Measurements from ENCODE around the gene ABHD8. TPM values are rescaled to one million over a fixed set of nuclear protein-coding genes. Genes with fewer than 3 reads are reported as not detected.

ABHD8 gene
- total and polyA plus RNA-seq, 2 donors (not counting 1 experiment from before 2014, with no cell fraction given): 5.2 to 7.2 TPM

GRCh38 chr19:17352608-17353280 is 49.5 kb upstream of the ABHD8 start:
- WGBS (ENCODE audit: insufficient coverage): 71% methylated on average over 11 of the region's 14 CpGs
- Histone ChIP-seq H3K36me3 (replicated peaks in 1 of 2; ENCODE audit: control extremely low read depth in 1 of 2, control insufficient read depth in 1 of 2, extremely low read depth in 1 of 2, insufficient read depth in 2 of 2, low read length in 1 of 2) (no peaks in the 10 kb centered on the region), H3K4me3 (ENCODE audit: control extremely low read depth in 1 of 5, extremely low read depth in 1 of 5, insufficient read depth in 1 of 5, low read depth in 2 of 5, low read length in 4 of 5) (no peak overlapping the region), H3K9me3 (ENCODE audit: control extremely low read depth in 1 of 3, control insufficient read depth in 2 of 3, insufficient read depth in 1 of 3, low read length in 2 of 3) (no peaks in the 10 kb centered on the region), H3K27ac (ENCODE audit: low read length in 2 of 2) (no peak overlapping the region), H2AFZ (ENCODE audit: insufficient read depth, low read depth, low read length, poor library complexity, severe bottlenecking) (no peak overlapping the region), H3K4me2 (replicated peaks; ENCODE audit: low read depth, low read length, poor library complexity, severe bottlenecking) (no peak overlapping the region), H4K20me1 (ENCODE audit: control insufficient read depth, insufficient read depth, low read length, poor library complexity, severe bottlenecking) (no peaks in the 10 kb centered on the region), H3K79me2 (ENCODE audit: control insufficient read depth, insufficient read depth, low read length) (no peaks in the 10 kb centered on the region), H3K4me1 (ENCODE audit: control insufficient read depth in 2 of 2, insufficient read depth in 2 of 2, low read length in 2 of 2) (no peaks in the 10 kb centered on the region), H3K27me3 (replicated peaks in 1 of 4; ENCODE audit: control extremely low read depth in 1 of 4, control insufficient read depth in 3 of 4, insufficient read depth in 4 of 4, low read length in 3 of 4) (peaks cover 0 to 38% (median 14%) of the 10 kb centered on the region in 4 experiments), H3K9ac (ENCODE audit: low read length) (no peak overlapping the region)
- Mint-ChIP-seq H3K4me3 (no peak overlapping the region), H3K27ac (peak overlapping the region; percentile 15), H3K9me3 (ENCODE audit: insufficient read depth) (no peaks in the 10 kb centered on the region), H3K4me1 (no peaks in the 10 kb centered on the region), H3K27me3 (peaks cover 39% of the 10 kb centered on the region)
- CTCF ChIA-PET: no interaction called here
- intact Hi-C loops (cut with micrococcal nuclease): no loop called here
- POLR2A ChIA-PET: no interaction called here
- DNase-seq (no peak), ATAC-seq (ENCODE audit: low read depth) (no peak)
- TF ChIP-seq EZH2 (IDR thresholded peaks at IDR 0.05; ENCODE audit: borderline replicate concordance, insufficient read depth, low read depth, low read length, poor library complexity, severe bottlenecking): no peak
- no peak for TF ChIP-seq CTCF (IDR thresholded peaks at IDR 0.05)

- Mint-ChIP-seq H3K4me1 (no peaks in the 10 kb centered on the region), H3K4me3 (no peak overlapping the region), H3K9me3 (ENCODE audit: insufficient read depth) (no peaks in the 10 kb centered on the region), H3K27ac (no peak overlapping the region), H3K27me3 (peaks cover 42% of the 10 kb centered on the region)
- WGBS (ENCODE audit: insufficient coverage): 93% methylated on average over 42 of the region's 45 CpGs
- Histone ChIP-seq H3K4me1 (ENCODE audit: control insufficient read depth in 2 of 2, insufficient read depth in 2 of 2, low read length in 2 of 2) (no peaks in the 10 kb centered on the region), H3K36me3 (replicated peaks in 1 of 2; ENCODE audit: control extremely low read depth in 1 of 2, control insufficient read depth in 1 of 2, extremely low read depth in 1 of 2, insufficient read depth in 2 of 2, low read length in 1 of 2) (no peaks in the 10 kb centered on the region), H3K79me2 (ENCODE audit: control insufficient read depth, insufficient read depth, low read length) (no peaks in the 10 kb centered on the region), H2AFZ (ENCODE audit: insufficient read depth, low read depth, low read length, poor library complexity, severe bottlenecking) (no peak overlapping the region), H3K4me3 (ENCODE audit: control extremely low read depth in 1 of 5, extremely low read depth in 1 of 5, insufficient read depth in 1 of 5, low read depth in 2 of 5, low read length in 4 of 5) (no peak overlapping the region), H3K27ac (ENCODE audit: low read length in 2 of 2) (no peak overlapping the region), H3K9me3 (ENCODE audit: control extremely low read depth in 1 of 3, control insufficient read depth in 2 of 3, insufficient read depth in 1 of 3, low read length in 2 of 3) (no peaks in the 10 kb centered on the region), H3K9ac (ENCODE audit: low read length) (no peak overlapping the region), H4K20me1 (ENCODE audit: control insufficient read depth, insufficient read depth, low read length, poor library complexity, severe bottlenecking) (no peaks in the 10 kb centered on the region), H3K4me2 (replicated peaks; ENCODE audit: low read depth, low read length, poor library complexity, severe bottlenecking) (no peak overlapping the region), H3K27me3 (replicated peaks in 1 of 4; ENCODE audit: control extremely low read depth in 1 of 4, control insufficient read depth in 3 of 4, insufficient read depth in 4 of 4, low read length in 3 of 4) (peaks cover 0 to 45% (median 16%) of the 10 kb centered on the region in 4 experiments)
- ChIA-PET CTCF (interaction anchor here (1.0 kb wide), 1 partner anchor 34 kb away, joined by 3 read pairs; no protein-coding TSS in a partner anchor), POLR2A (no interaction called here)
- ATAC-seq (ENCODE audit: low read depth) (no peak), DNase-seq (no peak)
- TF ChIP-seq CTCF (IDR thresholded peaks at IDR 0.05) (no peak), EZH2 (IDR thresholded peaks at IDR 0.05; ENCODE audit: borderline replicate concordance, insufficient read depth, low read depth, low read length, poor library complexity, severe bottlenecking) (no peak)
- intact Hi-C loops (cut with micrococcal nuclease): no loop called here
Observed at GRCh38 chr19:17351815-17352435, 48.7 kb upstream of the ABHD8 start.
